GM19467 (cell line): ENCODE results near the gene LEP.
"Not testable (repeated sequence)": the region's sequence is repeated elsewhere in the genome, so short reads cannot be mapped to it uniquely, and the experiment has no call there.

Experiments
- ATAC-seq: cut with Tn5 transposase; IDR thresholded peaks from one replicate; pipeline ENCODE4 v1.9.1; 2021; ENCODE audit warnings: mild to moderate bottlenecking, moderate library complexity; ENCODE audit not compliant: unreplicated experiment

Gene LEP

DNA sequence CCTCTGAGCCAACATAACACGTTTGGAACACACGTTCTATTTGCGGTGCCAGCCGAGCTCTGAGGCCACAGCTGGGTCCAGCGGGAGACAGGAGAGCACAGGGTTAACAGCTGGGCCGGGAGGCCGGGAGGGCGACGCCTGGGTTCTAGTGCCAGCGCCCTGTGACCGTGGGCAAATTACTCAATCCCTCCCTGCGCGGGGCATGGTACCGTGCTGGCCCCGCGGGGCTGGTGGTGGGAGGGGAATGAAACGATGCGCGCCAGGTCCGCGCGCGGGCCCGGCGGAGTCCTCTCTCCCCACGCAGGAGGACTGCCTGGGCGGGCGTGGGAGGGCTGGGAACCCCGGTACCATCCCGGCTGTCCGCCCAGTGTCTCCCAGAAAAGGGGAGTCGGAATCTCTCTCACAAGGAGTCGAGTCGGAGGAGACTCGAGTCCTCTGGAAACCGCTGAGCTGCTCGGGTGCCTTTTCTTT, 30.4 kb downstream of the LEP start:
- ATAC-seq: no peak

DNA sequence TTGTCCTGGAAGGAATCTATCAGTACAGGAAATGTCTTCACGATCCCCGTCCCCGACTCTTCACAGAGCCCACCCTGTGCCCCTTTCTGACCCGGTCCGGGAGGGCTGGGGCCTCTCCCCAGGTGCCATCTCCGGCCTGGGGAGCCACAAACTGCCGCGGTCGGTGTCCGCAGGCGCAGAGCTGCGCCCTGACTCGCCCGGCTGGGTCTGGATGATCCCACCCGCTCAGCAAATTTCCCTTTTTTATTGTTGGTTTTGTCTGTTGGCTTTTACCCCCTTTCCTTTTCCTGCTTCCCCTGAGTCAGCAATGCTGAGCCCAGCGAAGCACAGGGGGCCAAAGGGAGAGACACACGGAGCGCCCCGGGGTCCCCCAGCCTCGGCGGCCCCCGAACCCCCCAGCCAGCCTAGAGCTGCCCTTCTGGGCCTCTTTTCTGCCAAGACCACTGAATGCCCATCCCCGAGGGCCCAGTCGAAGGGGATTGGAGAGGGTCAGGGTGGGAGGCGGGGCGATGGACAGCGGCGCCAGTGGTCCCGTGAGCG, 30.9 kb downstream of the LEP start:
- ATAC-seq: no peak

DNA sequence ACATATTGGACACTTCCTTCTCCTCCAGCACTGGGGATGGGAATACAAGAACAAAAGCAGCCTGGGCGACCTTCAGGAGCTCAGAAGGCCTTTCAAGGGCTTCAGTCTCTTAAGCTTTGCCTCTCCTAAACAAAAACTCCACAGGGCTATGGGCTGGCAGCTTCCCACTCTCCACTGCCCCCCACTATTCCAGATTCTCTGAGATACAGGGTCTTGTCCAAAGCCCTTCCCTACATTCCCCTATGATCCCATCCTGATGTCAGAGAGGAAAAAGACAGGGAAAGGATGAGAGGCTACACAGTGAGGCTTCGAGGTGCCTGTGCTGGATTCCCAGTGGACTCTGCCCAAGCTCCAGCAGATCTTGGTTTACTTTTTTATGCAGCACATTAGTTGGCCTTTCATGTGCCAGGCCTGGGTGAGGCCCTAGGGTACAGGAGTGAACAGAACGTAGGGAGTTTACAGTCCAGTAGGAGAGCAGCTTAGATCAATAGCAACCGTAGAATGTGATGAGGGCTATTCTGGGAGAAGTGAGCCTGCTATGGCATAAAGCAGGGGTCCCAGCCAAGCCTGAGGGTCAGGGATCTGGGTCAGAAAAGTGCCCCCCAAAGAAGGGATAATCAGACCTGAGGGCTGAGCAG, 33.3 kb downstream of the LEP start:
- ATAC-seq: no peak

DNA sequence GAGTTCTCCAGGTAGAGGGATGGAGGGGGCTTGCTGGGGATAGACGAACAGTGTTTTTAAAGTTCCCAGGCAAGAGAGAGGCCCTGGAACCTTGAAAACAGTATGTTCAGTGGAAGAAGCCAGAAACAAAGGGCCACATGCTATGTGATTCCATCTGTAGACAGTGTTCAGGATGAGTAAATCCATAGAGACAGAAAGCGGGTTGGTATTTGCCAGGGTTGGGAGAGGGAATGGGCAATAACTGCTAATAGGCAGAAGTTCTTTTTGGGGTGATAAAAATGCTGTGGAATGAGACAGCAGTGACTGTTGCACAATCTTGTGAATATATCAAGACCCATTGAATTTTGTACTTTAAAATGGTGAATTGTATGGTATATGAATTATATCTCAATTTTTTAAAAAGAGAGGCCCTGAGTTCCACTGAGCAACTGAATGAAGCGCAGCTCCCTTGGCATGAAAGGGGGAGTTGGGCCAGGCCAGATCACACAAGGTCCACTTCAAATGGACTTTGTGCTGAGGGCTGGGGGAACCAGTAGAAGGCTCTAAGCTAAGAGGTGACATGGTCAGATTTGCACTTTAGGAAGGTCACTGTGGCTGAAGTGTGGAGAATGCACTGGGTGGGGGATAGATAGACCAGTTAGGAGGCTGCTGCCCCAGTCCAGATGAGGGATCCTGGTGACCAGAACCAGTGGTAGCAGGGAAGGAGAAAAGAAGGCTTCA, 34.0 kb downstream of the LEP start:
- ATAC-seq: no peak

DNA sequence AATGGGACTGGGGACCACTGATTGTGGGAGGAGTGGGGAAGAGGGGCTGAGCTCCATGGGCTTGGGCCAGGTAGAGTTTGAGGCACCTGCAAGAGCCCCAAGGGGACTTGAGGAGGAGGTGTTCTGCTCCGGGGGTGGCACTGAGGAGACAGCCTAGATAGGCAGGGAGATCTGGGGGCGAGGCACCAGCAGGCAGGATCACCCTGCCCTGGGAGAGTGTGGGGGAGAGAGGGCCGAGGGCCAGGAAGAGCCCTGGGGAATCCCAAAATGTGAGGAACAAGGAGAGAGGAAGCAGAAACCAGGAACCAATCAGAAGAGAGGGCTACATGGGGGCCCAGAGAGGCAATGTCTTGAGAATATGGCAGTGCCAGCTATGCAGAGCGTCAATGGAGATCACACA, 34.6 kb downstream of the LEP start:
- ATAC-seq: no peak

DNA sequence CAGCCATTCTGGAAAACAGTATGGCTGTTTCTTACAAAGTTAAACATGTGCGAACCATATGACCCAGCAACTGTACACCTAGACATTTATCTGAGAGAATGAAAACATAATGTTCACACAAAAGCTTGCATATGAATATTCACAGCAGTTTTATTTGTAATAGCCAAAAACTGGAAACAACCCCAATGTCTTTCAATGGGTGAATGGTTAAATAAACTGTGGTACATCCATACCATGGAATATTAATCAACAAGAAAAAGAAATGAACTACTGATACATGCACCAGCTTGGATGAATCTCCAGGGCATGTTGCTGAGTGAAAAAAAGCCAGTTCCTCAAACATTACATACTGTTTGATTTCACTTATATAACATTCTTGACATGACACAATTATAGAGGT, 37.3 kb downstream of the LEP start:
- ATAC-seq: no peak

DNA sequence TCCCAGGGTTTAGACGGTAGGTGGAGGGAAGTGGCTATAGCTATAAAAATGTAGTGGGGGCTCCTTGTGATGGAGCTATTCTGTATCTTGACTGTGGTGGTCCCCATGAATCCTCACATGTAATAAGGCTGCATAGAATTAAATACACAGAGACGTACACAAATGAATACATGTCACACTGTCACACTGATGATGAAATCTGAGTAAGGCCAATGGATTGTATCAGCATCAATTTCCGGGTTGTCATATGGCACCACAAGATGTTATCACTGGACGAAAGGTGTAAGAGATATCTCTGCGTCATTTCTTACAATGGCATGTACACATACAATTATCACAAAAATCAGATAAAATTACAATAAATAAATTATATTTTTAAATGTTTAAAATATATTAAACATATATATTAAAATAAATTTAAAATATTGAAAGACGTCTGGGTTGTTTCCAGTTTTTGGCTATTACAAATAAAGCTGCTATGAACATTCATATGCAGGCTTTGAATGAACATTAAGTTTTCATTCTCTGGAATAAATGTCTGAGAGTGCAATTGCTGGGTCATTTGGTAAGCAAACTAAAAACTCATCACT, 38.1 kb downstream of the LEP start:
- ATAC-seq: no peak

DNA sequence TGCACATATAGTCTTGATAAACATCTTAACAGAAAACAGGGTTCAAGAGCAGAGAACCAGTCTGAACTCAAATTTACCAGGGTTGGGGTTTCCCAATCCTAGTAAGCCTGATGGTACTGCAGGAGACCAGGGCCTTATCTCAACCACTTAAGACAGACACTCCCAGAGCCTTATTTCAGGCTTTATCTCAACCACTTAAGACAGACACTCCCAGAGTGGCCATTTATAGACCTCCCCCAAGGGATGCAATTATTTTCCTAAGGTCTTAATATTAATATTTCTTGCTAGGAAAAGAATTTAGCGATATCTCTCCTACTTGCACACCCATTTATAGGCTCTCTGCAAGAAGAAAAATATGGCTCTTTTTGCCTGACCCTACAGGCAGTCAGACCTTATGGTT, 39.4 kb downstream of the LEP start:
- not testable (repeated sequence) for ATAC-seq

DNA sequence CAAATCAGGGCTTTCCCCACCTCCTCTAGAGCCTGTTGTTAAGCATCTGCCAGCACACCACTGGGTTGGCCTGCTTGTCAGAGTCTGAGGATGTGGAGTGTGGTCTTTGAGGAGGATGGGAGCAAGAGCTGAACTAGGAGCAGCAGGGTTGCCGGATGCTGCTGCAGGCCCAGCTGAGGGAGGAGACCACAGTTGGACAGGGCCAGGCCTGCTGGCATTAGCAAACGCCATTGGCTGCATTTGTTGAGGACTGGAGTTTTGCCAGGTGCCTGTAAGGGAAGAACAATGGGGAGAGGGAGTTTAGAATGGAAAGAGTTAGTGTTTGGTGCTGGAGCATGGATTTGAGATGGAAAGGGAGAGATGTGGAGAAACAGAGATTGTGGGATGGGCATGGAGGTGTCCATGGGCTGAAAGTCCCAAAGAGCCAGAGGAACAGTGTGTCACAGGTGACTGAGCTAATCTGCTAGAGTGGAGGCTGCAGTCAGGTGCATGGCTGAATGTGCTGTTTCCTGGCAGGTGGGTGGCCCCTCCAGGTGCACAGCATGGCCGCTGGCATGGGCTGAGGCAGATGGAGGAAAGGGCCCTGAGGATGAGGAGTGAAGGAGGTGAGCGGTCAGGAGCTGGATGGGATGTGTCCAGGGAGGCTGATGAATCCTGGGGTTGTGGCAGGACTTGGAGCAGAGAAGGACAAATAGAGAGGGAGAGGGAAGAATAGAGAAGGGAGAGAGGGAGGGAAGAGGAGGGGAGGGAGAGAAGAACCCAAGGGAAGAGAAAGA, 40.7 kb downstream of the LEP start:
- no peak for ATAC-seq

DNA sequence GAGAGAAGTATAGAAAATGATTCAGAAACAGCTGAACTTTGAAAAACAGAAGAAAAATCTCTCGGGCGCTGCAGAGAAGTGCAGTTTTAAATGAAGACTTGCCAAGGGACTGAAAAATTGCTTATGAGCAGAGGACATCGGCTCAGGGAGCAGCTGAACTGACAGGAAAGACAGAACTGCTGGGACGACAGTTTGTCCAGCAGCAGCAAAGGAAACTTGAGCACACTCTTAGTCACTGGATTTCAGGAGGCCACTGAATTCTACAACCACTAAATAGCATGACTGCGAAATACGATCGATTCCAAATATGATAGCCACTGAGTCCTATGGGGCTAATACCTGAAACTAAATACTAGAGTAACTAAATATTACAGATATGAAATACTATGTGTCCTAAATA, 43.0 kb downstream of the LEP start:
- ATAC-seq: no peak

DNA sequence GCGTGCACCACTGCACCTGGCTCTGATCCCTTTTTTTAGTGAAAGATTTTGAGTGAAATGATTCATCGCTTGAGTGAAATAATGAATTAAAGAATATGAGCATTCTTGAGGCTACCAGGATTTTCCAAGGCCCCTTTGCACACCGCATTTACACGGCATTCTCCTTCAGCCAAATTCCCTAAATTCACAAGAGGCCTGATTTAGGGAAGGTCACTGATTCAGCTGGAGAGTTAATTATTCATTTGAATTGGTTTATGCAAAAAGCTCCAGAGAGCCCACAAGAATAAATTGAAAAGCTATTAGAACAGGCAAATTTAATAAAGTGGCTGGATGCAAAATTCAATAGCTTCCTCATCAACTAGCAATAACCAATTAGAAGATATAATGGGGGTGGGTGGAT, 46.5 kb downstream of the LEP start:
- no peak for ATAC-seq

DNA sequence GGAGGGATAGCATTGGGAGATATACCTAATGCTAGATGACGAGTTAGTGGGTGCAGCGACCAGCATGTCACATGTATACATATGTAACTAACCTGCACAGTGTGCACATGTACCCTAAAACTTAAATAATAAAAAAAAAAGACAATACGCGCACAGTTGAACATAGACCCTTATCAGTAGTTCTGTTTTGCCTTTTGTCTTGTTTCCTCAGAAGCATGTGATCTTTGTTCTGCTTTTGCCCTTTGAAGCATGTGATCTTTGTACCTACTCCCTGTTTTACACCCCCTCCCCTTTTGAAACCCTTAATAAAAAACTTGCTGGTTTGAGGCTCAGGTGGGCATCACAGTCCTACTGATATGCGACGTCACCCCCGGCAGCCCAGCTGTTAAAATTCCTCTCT, 56.9 kb downstream of the LEP start:
- not testable (repeated sequence) for ATAC-seq

DNA sequence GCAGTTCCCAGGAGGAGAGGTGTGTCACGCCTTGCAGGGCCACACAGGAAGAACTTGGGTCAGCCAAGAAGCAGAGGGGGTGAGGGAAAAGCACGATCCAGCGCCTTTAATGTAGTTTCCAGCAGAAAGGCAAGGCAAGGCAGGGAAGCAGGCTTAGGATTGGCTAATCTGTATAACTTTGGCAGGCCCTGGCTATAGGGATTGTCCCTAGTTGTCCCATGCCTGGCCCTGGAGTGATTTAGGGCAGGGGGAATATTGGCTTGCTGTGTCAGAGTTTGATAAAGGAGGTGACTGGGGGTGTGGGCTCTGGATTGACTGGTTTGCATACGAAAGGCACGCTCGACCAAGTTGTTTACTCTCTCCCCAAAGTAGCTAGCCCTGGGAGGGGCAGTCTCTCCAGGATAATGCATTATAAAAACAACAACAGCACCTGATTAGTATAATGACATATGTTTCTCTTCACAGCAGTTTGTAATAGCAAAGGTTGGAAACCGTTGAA, 58.1 kb downstream of the LEP start:
- no peak for ATAC-seq

DNA sequence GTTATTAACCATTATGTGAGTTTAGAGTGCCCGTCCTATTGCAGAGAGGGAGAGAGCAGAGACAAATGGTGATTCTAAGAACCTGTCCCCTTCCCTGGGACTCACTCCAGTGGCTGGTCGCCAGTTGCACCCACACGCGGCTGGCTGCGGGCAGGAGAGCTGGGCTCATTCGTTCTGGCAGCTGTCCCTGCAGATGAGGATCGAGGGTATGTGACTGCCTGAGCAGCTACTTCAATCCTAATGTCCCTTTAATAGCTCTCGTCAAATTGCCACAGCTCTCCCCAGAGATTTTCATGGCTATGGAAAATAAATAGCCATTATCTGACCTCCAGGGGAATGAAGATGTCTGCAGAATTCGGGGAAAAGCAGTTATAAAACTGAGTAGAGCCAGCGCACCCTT, 61.1 kb downstream of the LEP start:
- no peak for ATAC-seq

DNA sequence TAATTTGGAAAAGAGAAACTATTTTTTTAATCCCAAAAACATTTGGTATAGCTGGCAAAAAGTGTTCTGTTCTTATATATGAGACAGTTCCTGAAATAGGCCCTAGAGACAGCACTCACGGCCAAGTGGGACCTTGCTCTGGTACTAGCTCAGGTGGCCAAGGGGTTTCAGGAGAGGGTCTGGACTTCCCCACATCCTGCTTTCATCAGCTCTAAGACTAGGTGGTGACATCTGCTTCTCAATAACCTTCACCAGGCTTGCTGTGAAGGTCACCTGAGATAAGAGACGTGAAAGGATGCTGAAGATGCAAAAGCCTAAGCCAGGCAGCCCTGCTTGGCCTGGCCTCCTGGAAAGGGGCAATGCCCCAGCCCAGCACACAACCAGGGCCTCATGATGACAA, 62.1 kb downstream of the LEP start:
- no peak for ATAC-seq

DNA sequence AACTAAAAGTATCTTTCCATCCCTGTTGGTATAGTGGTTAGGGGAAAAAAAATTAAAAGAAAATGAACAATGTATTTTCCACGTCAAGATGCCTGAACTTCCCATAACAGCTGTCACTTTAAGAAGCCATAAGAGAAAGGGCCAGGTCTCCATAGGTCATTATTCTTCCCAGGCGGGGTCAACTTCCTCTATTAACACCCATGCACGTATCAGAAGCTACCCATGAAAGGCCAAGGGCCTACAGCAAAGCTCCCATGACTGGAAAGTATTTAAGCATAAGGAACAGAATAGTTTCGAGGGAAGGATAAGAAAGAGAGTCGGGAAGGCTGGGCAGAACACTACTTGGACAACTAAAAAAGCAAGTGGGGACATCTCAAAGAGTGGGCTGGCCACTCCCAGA, 62.6 kb downstream of the LEP start:
- ATAC-seq: no peak

DNA sequence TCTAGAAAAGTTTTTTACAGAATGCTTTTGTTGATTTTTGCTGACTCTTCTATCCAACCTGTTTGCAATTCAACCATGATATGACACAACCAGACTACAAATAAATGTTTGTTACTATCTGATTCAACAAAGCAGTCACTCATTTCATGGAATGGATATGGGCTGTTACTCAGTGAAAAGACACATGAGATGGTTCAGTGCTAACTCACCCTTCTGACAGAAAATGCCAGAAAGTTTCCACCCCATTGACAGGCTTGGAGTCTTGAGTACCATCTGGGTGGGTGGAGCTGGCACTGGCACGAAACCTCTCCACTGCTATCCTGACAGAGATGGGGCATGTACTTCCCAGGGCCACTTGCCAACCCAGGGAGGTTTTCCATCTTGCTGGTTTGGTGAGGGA, 63.1 kb downstream of the LEP start:
- ATAC-seq: no peak

DNA sequence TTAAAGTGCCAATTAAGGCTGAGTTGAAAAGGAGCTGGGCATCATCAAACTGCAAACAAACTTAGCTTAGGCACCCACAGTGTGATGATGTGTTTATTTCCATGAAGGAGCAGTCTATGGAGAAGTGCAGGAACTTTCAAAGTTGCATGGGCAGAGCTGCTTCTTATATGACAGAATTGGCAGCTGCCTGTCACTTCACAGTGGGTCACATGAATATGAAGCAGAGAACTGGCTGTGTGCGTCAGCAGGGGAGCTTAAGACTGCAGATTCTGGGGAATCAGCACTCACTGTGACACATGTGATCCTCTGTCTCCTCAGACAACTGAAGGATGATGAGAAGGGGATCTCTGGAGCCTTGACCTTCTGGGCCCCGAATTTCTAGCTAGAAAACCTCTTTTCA, 66.0 kb downstream of the LEP start:
- no peak for ATAC-seq
